GM12872 (cell line): ENCODE data around the gene RGMB.

Source experiments
- CTCF ChIP-seq: IDR thresholded peaks from 3 replicates; pipeline ENCODE4 v1.5.1; 2011; ENCODE audit warnings: low read depth, mild to moderate bottlenecking, low read length, moderate library complexity; ENCODE audit not compliant: insufficient read depth

RGMB gene

GRCh38 chr5:98777295-98777694, 3.8 kb downstream of the RGMB start:
- no peak for TF ChIP-seq CTCF

GRCh38 chr5:98779264-98779877, 5.9 kb downstream of the RGMB start:
- no peak for TF ChIP-seq CTCF

GRCh38 chr5:98780390-98780789, 6.9 kb downstream of the RGMB start:
- TF ChIP-seq CTCF, result no peak

GRCh38 chr5:98781520-98781919, 8.1 kb downstream of the RGMB start:
- TF ChIP-seq CTCF, result no peak

GRCh38 chr5:98781964-98782363, 8.5 kb downstream of the RGMB start:
- TF ChIP-seq CTCF, result no peak

GRCh38 chr5:98783051-98783649, 9.7 kb downstream of the RGMB start:
- no peak for TF ChIP-seq CTCF

- TF ChIP-seq CTCF, result no peak
Measured at GRCh38 chr5:98784411-98784810, 10.9 kb downstream of the RGMB start.

GRCh38 chr5:98785244-98785643, 11.8 kb downstream of the RGMB start:
- no peak for TF ChIP-seq CTCF
